Measurements from ENCODE around the gene EPHA3.

EPHA3 gene

GRCh38 chr3:89107461-89108290, at the start of gene EPHA3:
Gene EPHA3, plus strand, starts transcription at chr3:89107621. Its CDS starts 128 bp downstream, at chr3:89107749.
- peak; percentile 39 for DNase-seq (ENCODE audit: low read depth)

GRCh38 chr3:89058371-89058770, 49.0 kb upstream of the EPHA3 start:
- DNase-seq (ENCODE audit: low read depth) = no peak

GRCh38 chr3:89059211-89059925, 48.1 kb upstream of the EPHA3 start:
- no peak for DNase-seq (ENCODE audit: low read depth)

GRCh38 chr3:89061259-89061658, 46.2 kb upstream of the EPHA3 start:
- no peak for DNase-seq (ENCODE audit: low read depth)

GRCh38 chr3:89067736-89068135, 39.7 kb upstream of the EPHA3 start:
- DNase-seq (ENCODE audit: low read depth) = no peak

- no peak for DNase-seq (ENCODE audit: low read depth)
These were observed 34.8 kb upstream of the EPHA3 start for GRCh38 chr3:89072642-89073041.

GRCh38 chr3:89079944-89080343, 27.5 kb upstream of the EPHA3 start:
- no peak for DNase-seq (ENCODE audit: low read depth)

- DNase-seq (ENCODE audit: low read depth) = no peak
These were observed 19.6 kb upstream of the EPHA3 start for GRCh38 chr3:89087851-89088250.

GRCh38 chr3:89098173-89098572, 9.2 kb upstream of the EPHA3 start:
- no peak for DNase-seq (ENCODE audit: low read depth)

GRCh38 chr3:89098964-89099585, 8.3 kb upstream of the EPHA3 start:
- DNase-seq (ENCODE audit: low read depth) = peak; percentile 39

- DNase-seq (ENCODE audit: low read depth) = no peak
These were observed 6.2 kb upstream of the EPHA3 start for GRCh38 chr3:89101251-89101650.

GRCh38 chr3:89101921-89102320, 5.5 kb upstream of the EPHA3 start:
- DNase-seq (ENCODE audit: low read depth) = no peak

GRCh38 chr3:89104499-89104898, 2.9 kb upstream of the EPHA3 start:
- DNase-seq (ENCODE audit: low read depth) = no peak

GRCh38 chr3:89105503-89105902, 1.9 kb upstream of the EPHA3 start:
- DNase-seq (ENCODE audit: low read depth) = no peak

- no peak for DNase-seq (ENCODE audit: low read depth)
These were observed 800 bp downstream of the EPHA3 start for GRCh38 chr3:89108291-89108550.

- DNase-seq (ENCODE audit: low read depth) = no peak
These were observed 5.9 kb downstream of the EPHA3 start for GRCh38 chr3:89113344-89113743.

GRCh38 chr3:89113893-89114840, 6.7 kb downstream of the EPHA3 start:
- peak; percentile 9 for DNase-seq (ENCODE audit: low read depth)

- DNase-seq (ENCODE audit: low read depth) = no peak
These were observed 7.4 kb downstream of the EPHA3 start for GRCh38 chr3:89114841-89115223.

GRCh38 chr3:89116476-89116875, 9.1 kb downstream of the EPHA3 start:
- DNase-seq (ENCODE audit: low read depth) = peak; percentile 4

- DNase-seq (ENCODE audit: low read depth) = no peak
These were observed 30.6 kb downstream of the EPHA3 start for GRCh38 chr3:89138048-89138447.

- DNase-seq (ENCODE audit: low read depth) = no peak
These were observed 32.4 kb downstream of the EPHA3 start for GRCh38 chr3:89139870-89140269.

GRCh38 chr3:89144080-89144479, 36.7 kb downstream of the EPHA3 start:
- no peak for DNase-seq (ENCODE audit: low read depth)

Data from fibroblast of the conjunctiva (primary cell).